DOHH2 (cell line): ENCODE data around the gene CR1L.

Source experiments
- CTCF ChIP-seq: fragments of 200-600 bp; sonication (generic); IDR thresholded peaks from one replicate; pipeline ENCODE4 v1.5.1; 2014; ENCODE audit warnings: antibody characterized with exemption, mild to moderate bottlenecking, low read depth, low read length; ENCODE audit not compliant: poor library complexity, severe bottlenecking
- EZH2phosphoT487 ChIP-seq: fragments of 200-600 bp; sonication (generic); IDR thresholded peaks from 2 replicates; pipeline ENCODE4 v1.6.1; 2017; ENCODE audit warnings: borderline replicate concordance, mild to moderate bottlenecking, antibody characterized with exemption, low read length, moderate library complexity, mixed read lengths

DNA sequence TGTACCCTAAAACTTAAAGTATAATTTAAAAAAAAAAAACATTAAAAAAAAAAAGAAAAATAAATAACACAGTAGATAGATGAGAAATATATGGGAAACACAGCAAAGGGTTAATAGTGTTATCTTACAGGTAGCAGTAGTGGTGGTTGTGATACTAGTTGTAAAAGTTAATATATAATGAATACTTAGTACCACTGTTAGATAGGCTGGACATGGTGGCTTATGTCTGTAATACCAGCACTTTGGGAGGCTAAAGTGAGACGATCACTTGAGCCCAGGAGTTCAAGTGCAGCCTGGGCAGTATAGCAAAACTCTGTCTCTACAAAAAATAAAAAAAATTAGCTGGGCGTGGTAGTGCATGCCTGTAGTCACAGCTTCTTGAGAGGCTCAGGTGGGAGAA lies 74.3 kb downstream of the CR1L start:
- TF ChIP-seq CTCF (no peak), EZH2phosphoT487 (no peak)
